ENCODE data around the gene TAF6.

The TAF6 gene

DNA sequence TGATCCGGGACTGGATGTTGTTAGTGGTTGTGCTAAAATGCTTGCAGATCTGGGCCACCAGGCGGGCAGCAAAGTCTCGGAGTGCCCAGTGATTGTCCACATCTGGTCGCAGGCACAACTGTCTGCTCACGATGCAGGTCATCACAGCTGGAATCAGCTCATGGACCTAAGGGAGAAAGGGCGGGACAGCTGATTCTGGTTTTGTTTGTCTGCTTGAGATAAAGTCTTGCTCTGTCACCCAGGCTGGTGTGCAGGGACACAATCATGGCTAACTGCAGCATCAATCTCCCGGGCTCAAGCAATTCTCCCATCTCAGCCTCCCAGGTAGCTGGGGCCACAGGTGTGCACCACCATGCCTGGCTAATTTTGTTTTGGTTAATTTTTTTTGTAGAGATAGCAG lies 8.0 kb downstream of the TAF6 start:
- Histone ChIP-seq H3K4me2 (ENCODE audit: low read length, poor library complexity, severe bottlenecking) (no peak overlapping the region), H4K8ac (ENCODE audit: low read length) (no peak overlapping the region), H3K36me3 (ENCODE audit: control insufficient read depth in 1 of 2, insufficient read depth in 2 of 2, low read depth in 1 of 2, low read length in 2 of 2) (peaks cover 73 to 76% of the 10 kb centered on the region in 2 experiments), H2BK15ac (ENCODE audit: low read depth, poor library complexity, severe bottlenecking) (no peak overlapping the region), H3K79me1 (replicated peaks; ENCODE audit: low read length, poor library complexity, severe bottlenecking) (peaks cover 22% of the 10 kb centered on the region), H3K14ac (ENCODE audit: low read length in 2 of 2) (no peak overlapping the region), H2AFZ (ENCODE audit: low read depth, low read length) (no peak overlapping the region), H3K23ac (ENCODE audit: low read length in 2 of 2) (peak overlapping the region in 1 of 2 experiments; percentile 28), H3K18ac (ENCODE audit: low read depth in 1 of 2, low read length in 2 of 2) (no peak overlapping the region), H2BK5ac (ENCODE audit: low read depth, low read length, poor library complexity, severe bottlenecking) (no peak overlapping the region), H4K91ac (ENCODE audit: low read length) (no peak overlapping the region), H2AK5ac (ENCODE audit: low read length, severe bottlenecking) (no peak overlapping the region), H3K9me3 (ENCODE audit: control insufficient read depth, low read length) (no peaks in the 10 kb centered on the region), H3K4ac (ENCODE audit: low read depth in 1 of 2, low read length in 2 of 2) (no peak overlapping the region), H3K27ac (ENCODE audit: low read length, poor library complexity, severe bottlenecking) (no peak overlapping the region), H3K9ac (ENCODE audit: low read length) (no peak overlapping the region), H3K4me3 (ENCODE audit: insufficient read depth in 1 of 2, low read depth in 1 of 2, low read length in 2 of 2) (no peak overlapping the region), H2BK12ac (ENCODE audit: low read length in 2 of 2) (no peak overlapping the region), H2BK120ac (ENCODE audit: low read depth, low read length) (no peak overlapping the region), H3K4me1 (ENCODE audit: control insufficient read depth, insufficient read depth, low read depth, low read length) (no peaks in the 10 kb centered on the region), H3K27me3 (ENCODE audit: control insufficient read depth in 1 of 2, insufficient read depth in 1 of 2, low read length in 2 of 2) (no peaks in the 10 kb centered on the region)
- no peak for DNase-seq
- 96% methylated on average over 7 of the region's 7 CpGs for WGBS

DNA sequence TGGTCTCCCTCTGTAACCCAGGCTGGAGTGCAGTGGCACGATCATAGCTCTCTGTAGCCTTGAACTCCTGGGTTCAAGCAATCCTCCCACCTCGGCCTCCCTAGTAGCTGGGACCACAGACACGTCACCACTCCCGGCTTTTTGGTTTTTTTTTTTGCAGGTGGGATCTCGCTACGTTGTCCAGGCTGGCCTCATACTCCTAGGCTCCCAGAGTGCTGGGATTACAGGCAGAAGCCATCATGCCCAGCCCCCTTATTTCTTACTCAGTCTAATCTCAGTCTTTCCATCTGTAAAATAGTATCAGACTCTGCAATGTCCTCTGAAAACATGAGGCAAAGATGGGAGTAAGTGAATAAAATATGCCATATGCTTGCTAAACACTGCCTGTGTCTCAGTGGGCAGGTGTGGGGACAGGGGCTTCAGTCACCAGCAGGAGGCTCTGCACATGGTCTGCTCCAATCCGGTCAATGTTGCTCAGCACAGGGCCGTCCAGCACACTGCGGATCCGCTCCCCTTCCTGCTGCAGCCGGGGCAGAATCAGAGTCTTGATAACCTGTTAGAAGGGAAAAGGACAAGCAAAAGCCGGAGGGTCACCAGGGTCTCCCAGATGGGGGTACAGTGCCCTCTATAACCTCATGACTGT lies 9.5 kb downstream of the TAF6 start:
- no peak overlapping the region for H3K9ac ChIP-seq (ENCODE audit: low read length)
- peaks cover 88 to 89% of the 10 kb centered on the region in 2 experiments for H3K36me3 ChIP-seq (ENCODE audit: control insufficient read depth in 1 of 2, insufficient read depth in 2 of 2, low read depth in 1 of 2, low read length in 2 of 2)
- H3K14ac ChIP-seq (ENCODE audit: low read length in 2 of 2) = no peak overlapping the region
- H3K4me2 ChIP-seq (ENCODE audit: low read length, poor library complexity, severe bottlenecking) = no peak overlapping the region
- H2BK5ac ChIP-seq (ENCODE audit: low read depth, low read length, poor library complexity, severe bottlenecking) = no peak overlapping the region
- H2BK120ac ChIP-seq (ENCODE audit: low read depth, low read length) = no peak overlapping the region
- no peak overlapping the region for H2BK15ac ChIP-seq (ENCODE audit: low read depth, poor library complexity, severe bottlenecking)
- no peak for DNase-seq
- H3K27ac ChIP-seq (ENCODE audit: low read length, poor library complexity, severe bottlenecking) = no peak overlapping the region
- 91% methylated on average over 12 of the region's 12 CpGs for WGBS
- no peak overlapping the region for H3K23ac ChIP-seq (ENCODE audit: low read length in 2 of 2)
- H4K8ac ChIP-seq (ENCODE audit: low read length) = no peak overlapping the region
- H2BK12ac ChIP-seq (ENCODE audit: low read length in 2 of 2) = no peak overlapping the region
- H3K79me1 ChIP-seq (replicated peaks; ENCODE audit: low read length, poor library complexity, severe bottlenecking) = peaks cover 17% of the 10 kb centered on the region
- H3K4me1 ChIP-seq (ENCODE audit: control insufficient read depth, insufficient read depth, low read depth, low read length) = no peaks in the 10 kb centered on the region
- H2AK5ac ChIP-seq (ENCODE audit: low read length, severe bottlenecking) = no peak overlapping the region
- no peaks in the 10 kb centered on the region for H3K27me3 ChIP-seq (ENCODE audit: control insufficient read depth in 1 of 2, insufficient read depth in 1 of 2, low read length in 2 of 2)
- no peak overlapping the region for H2AFZ ChIP-seq (ENCODE audit: low read depth, low read length)
- no peak overlapping the region for H4K91ac ChIP-seq (ENCODE audit: low read length)
- no peaks in the 10 kb centered on the region for H3K9me3 ChIP-seq (ENCODE audit: control insufficient read depth, low read length)
- no peak overlapping the region for H3K18ac ChIP-seq (ENCODE audit: low read depth in 1 of 2, low read length in 2 of 2)
- H3K4ac ChIP-seq (ENCODE audit: low read depth in 1 of 2, low read length in 2 of 2) = no peak overlapping the region
- no peak overlapping the region for H3K4me3 ChIP-seq (ENCODE audit: insufficient read depth in 1 of 2, low read depth in 1 of 2, low read length in 2 of 2)

DNA sequence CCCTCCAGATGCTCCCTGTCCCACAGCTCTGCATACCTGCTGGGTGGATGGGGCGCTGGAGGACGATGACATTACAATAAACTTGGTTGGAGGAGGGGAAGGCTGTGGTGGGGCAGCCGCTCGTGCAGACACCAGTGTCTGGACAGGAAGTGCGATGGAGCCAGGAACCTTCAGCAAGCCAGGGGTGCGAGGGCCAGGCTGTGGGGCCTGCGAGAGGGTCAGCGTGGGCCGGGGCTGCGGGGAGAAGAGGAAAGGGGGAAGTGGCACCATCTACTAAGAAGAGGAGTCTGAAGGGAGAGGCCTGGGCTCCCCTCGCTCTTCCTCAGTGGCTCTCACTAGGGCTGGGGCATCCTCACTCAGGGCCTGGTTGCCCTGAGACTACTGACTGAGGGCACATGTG lies 11.3 kb downstream of the TAF6 start:
- no peaks in the 10 kb centered on the region for H3K9me3 ChIP-seq (ENCODE audit: control insufficient read depth, low read length)
- peaks cover 83 to 88% of the 10 kb centered on the region in 2 experiments for H3K36me3 ChIP-seq (ENCODE audit: control insufficient read depth in 1 of 2, insufficient read depth in 2 of 2, low read depth in 1 of 2, low read length in 2 of 2)
- no peaks in the 10 kb centered on the region for H3K27me3 ChIP-seq (ENCODE audit: control insufficient read depth in 1 of 2, insufficient read depth in 1 of 2, low read length in 2 of 2)
- no peak overlapping the region for H2BK120ac ChIP-seq (ENCODE audit: low read depth, low read length)
- H3K79me1 ChIP-seq (replicated peaks; ENCODE audit: low read length, poor library complexity, severe bottlenecking) = peaks cover 12% of the 10 kb centered on the region
- H3K4me1 ChIP-seq (ENCODE audit: control insufficient read depth, insufficient read depth, low read depth, low read length) = peaks cover 2% of the 10 kb centered on the region
- no peak overlapping the region for H3K9ac ChIP-seq (ENCODE audit: low read length)
- H3K4me2 ChIP-seq (ENCODE audit: low read length, poor library complexity, severe bottlenecking) = no peak overlapping the region
- 70% methylated on average over 11 of the region's 11 CpGs for WGBS
- H3K27ac ChIP-seq (ENCODE audit: low read length, poor library complexity, severe bottlenecking) = no peak overlapping the region
- no peak overlapping the region for H3K4me3 ChIP-seq (ENCODE audit: insufficient read depth in 1 of 2, low read depth in 1 of 2, low read length in 2 of 2)
- H2BK12ac ChIP-seq (ENCODE audit: low read length in 2 of 2) = peak overlapping the region in 1 of 2 experiments; percentile 21
- no peak overlapping the region for H2AFZ ChIP-seq (ENCODE audit: low read depth, low read length)
- no peak overlapping the region for H2AK5ac ChIP-seq (ENCODE audit: low read length, severe bottlenecking)
- H2BK15ac ChIP-seq (ENCODE audit: low read depth, poor library complexity, severe bottlenecking) = no peak overlapping the region
- H3K14ac ChIP-seq (ENCODE audit: low read length in 2 of 2) = no peak overlapping the region
- H3K18ac ChIP-seq (ENCODE audit: low read depth in 1 of 2, low read length in 2 of 2) = peak overlapping the region in 1 of 2 experiments; percentile 43
- no peak overlapping the region for H3K4ac ChIP-seq (ENCODE audit: low read depth in 1 of 2, low read length in 2 of 2)
- no peak overlapping the region for H4K91ac ChIP-seq (ENCODE audit: low read length)
- H4K8ac ChIP-seq (ENCODE audit: low read length) = peak overlapping the region; percentile 22
- no peak for DNase-seq
- H3K23ac ChIP-seq (ENCODE audit: low read length in 2 of 2) = no peak overlapping the region
- no peak overlapping the region for H2BK5ac ChIP-seq (ENCODE audit: low read depth, low read length, poor library complexity, severe bottlenecking)

DNA sequence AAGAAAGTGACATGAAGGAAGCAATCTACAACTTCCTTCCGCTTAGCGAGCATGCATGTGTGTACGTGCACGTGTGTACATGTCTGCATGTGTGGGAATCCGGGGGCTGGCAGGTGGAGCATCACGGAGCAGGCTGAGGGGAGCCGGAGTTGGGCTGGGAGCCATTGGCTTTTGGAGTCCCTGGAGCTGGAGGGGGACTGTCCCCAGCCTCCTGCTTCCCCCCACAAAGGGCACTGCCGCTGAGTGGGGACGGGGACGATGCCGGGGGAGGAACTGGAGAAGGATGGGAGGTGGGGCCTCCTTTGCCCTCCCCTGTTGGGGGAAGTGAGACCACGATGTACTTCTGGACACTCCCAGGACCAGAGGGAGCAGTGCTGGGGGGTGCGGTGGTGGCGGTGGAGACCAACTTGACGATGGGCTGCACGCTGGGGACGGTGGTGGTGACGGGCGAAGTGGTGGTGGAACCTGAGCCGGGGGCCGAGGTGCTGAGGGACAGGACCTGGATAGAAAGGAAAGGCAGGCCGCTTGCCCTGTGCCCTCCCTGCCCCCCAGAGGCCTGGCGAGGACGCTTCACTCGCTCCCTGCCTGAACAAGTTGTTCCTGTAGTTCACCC lies 11.9 kb downstream of the TAF6 start:
- Histone ChIP-seq H2BK15ac (ENCODE audit: low read depth, poor library complexity, severe bottlenecking) (peak overlapping the region; percentile 44), H2BK120ac (ENCODE audit: low read depth, low read length) (no peak overlapping the region), H3K4me3 (ENCODE audit: insufficient read depth in 1 of 2, low read depth in 1 of 2, low read length in 2 of 2) (no peak overlapping the region), H2AFZ (ENCODE audit: low read depth, low read length) (no peak overlapping the region), H2AK5ac (ENCODE audit: low read length, severe bottlenecking) (no peak overlapping the region), H2BK12ac (ENCODE audit: low read length in 2 of 2) (peak overlapping the region in 1 of 2 experiments; percentile 23), H3K9ac (ENCODE audit: low read length) (no peak overlapping the region), H3K27me3 (ENCODE audit: control insufficient read depth in 1 of 2, insufficient read depth in 1 of 2, low read length in 2 of 2) (no peaks in the 10 kb centered on the region), H3K79me1 (replicated peaks; ENCODE audit: low read length, poor library complexity, severe bottlenecking) (peaks cover 12% of the 10 kb centered on the region), H3K4me2 (ENCODE audit: low read length, poor library complexity, severe bottlenecking) (no peak overlapping the region), H3K14ac (ENCODE audit: low read length in 2 of 2) (no peak overlapping the region), H3K23ac (ENCODE audit: low read length in 2 of 2) (no peak overlapping the region), H3K18ac (ENCODE audit: low read depth in 1 of 2, low read length in 2 of 2) (no peak overlapping the region), H3K4me1 (ENCODE audit: control insufficient read depth, insufficient read depth, low read depth, low read length) (peaks cover 8% of the 10 kb centered on the region), H3K36me3 (ENCODE audit: control insufficient read depth in 1 of 2, insufficient read depth in 2 of 2, low read depth in 1 of 2, low read length in 2 of 2) (peaks cover 78 to 83% of the 10 kb centered on the region in 2 experiments), H3K27ac (ENCODE audit: low read length, poor library complexity, severe bottlenecking) (no peak overlapping the region), H2BK5ac (ENCODE audit: low read depth, low read length, poor library complexity, severe bottlenecking) (no peak overlapping the region), H3K4ac (ENCODE audit: low read depth in 1 of 2, low read length in 2 of 2) (no peak overlapping the region), H4K8ac (ENCODE audit: low read length) (peak overlapping the region; percentile 45), H4K91ac (ENCODE audit: low read length) (peak overlapping the region; percentile 43), H3K9me3 (ENCODE audit: control insufficient read depth, low read length) (no peaks in the 10 kb centered on the region)
- DNase-seq = no peak
- 95% methylated on average over 25 of the region's 25 CpGs for WGBS
